ENCODE measurements around the gene ITGA8.

DNA sequence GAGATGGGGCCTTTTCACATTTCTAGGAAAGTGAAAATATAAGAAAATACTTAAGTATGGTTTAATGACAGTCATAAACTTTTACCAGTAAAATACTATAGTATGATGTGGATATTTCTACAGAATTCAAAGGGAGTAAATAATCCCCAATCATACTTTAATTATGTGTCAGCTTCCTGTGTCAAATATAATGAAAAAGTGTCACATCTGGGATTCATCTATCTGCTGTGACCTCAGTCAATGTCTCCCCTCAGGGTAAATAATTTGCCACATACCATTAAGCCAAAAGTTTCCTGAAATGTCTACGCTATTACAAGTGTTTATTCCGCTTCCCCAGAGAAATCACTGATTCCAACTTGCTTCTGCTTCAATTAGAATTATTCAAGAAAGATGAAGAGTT, 110.5 kb downstream of the ITGA8 start:
- no peak for TF ChIP-seq POLR2A (IDR thresholded peaks at IDR 0.05)
- TF ChIP-seq, protein P1, sequence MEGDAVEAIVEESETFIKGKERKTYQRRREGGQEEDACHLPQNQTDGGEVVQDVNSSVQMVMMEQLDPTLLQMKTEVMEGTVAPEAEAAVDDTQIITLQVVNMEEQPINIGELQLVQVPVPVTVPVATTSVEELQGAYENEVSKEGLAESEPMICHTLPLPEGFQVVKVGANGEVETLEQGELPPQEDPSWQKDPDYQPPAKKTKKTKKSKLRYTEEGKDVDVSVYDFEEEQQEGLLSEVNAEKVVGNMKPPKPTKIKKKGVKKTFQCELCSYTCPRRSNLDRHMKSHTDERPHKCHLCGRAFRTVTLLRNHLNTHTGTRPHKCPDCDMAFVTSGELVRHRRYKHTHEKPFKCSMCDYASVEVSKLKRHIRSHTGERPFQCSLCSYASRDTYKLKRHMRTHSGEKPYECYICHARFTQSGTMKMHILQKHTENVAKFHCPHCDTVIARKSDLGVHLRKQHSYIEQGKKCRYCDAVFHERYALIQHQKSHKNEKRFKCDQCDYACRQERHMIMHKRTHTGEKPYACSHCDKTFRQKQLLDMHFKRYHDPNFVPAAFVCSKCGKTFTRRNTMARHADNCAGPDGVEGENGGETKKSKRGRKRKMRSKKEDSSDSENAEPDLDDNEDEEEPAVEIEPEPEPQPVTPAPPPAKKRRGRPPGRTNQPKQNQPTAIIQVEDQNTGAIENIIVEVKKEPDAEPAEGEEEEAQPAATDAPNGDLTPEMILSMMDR (IDR thresholded peaks at IDR 0.05): no peak

Data from stomach (tissue), 4 donors.